ENCODE results near the gene NCOA7.

DNA sequence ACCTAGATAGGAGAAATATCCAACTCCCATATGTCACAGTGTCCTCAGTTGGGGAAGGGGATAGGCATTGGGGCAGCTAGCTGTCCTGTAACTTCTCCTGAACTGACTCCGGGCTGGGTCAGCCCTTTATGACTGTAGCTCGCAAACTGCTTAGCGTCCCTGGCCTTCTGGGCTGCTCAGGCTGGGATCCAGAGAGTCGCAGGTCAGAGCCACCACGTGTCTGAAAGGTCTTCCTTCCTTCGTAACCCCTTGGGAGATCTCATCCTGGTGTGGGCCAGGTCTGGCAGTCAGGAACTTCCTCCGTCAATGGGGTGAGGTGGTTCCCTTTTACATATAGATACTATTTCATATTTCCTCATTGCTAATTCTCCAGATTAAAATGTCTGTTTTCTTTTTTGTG lies 137.0 kb downstream of the NCOA7 start:
- TF ChIP-seq, protein P1, sequence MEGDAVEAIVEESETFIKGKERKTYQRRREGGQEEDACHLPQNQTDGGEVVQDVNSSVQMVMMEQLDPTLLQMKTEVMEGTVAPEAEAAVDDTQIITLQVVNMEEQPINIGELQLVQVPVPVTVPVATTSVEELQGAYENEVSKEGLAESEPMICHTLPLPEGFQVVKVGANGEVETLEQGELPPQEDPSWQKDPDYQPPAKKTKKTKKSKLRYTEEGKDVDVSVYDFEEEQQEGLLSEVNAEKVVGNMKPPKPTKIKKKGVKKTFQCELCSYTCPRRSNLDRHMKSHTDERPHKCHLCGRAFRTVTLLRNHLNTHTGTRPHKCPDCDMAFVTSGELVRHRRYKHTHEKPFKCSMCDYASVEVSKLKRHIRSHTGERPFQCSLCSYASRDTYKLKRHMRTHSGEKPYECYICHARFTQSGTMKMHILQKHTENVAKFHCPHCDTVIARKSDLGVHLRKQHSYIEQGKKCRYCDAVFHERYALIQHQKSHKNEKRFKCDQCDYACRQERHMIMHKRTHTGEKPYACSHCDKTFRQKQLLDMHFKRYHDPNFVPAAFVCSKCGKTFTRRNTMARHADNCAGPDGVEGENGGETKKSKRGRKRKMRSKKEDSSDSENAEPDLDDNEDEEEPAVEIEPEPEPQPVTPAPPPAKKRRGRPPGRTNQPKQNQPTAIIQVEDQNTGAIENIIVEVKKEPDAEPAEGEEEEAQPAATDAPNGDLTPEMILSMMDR (IDR thresholded peaks at IDR 0.05), result no peak
- no peak for TF ChIP-seq POLR2A (IDR thresholded peaks at IDR 0.05)

Data from suprapubic skin (tissue), 3 donors.